Kidney (tissue), 14 donors: ENCODE results near the gene MRTFA. TPM values are rescaled to one million over a fixed set of nuclear protein-coding genes. Genes with fewer than 3 reads are reported as not detected.

Experiments
- DNase-seq, 5 donors: peaks; one replicate each; pipeline ENCODE4 v3.0.0-alpha.2; 2013 to 2020
- FAIRE-seq: peaks from 2 replicates; lab custom pipeline; 2012; peaks lifted over from hg19 to GRCh38; lab: Jason Lieb, UNC
- H3K27ac ChIP-seq, 2 donors: one replicate each; pipeline ENCODE4 v1.7.0; 2013; ENCODE audit warnings: low read depth in 2 of 2, low read length in 2 of 2, inconsistent platforms in 1 of 2
- H3K27me3 ChIP-seq: one replicate; pipeline ENCODE4 v1.7.1; 2013; ENCODE audit warnings: low read length, inconsistent platforms; ENCODE audit not compliant: control insufficient read depth, insufficient read depth
- H3K36me3 ChIP-seq, 3 donors: one replicate each; pipeline versions ENCODE4 v1.7.0 to v1.7.1; 2013; ENCODE audit warnings: low read length in 3 of 3, control low read depth in 1 of 3, inconsistent platforms in 1 of 3; ENCODE audit not compliant: insufficient read depth in 3 of 3, control insufficient read depth in 2 of 3
- H3K4me1 ChIP-seq, 3 donors: one replicate each; pipeline versions ENCODE4 v1.7.0 to v1.7.1; 2013; ENCODE audit warnings: low read length in 3 of 3, inconsistent platforms in 1 of 3, low read depth in 1 of 3; ENCODE audit not compliant: control insufficient read depth in 2 of 3, insufficient read depth in 2 of 3
- H3K4me3 ChIP-seq, 3 donors: one replicate each; pipeline versions ENCODE4 v1.7.0 to v1.8.1; 2013; ENCODE audit warnings: low read length in 3 of 3, control low read depth in 1 of 3, inconsistent platforms in 1 of 3
- H3K9ac ChIP-seq, 3 donors: one replicate each; pipeline versions ENCODE4 v1.7.0 to v1.7.1; 2013; ENCODE audit warnings: low read length in 3 of 3, control low read depth in 1 of 3, inconsistent platforms in 1 of 3
- H3K9me3 ChIP-seq, 3 donors: one replicate each; pipeline versions ENCODE4 v1.7.0 to v1.7.1; 2013; ENCODE audit warnings: low read length in 3 of 3, control low read depth in 1 of 3, inconsistent platforms in 1 of 3; ENCODE audit not compliant: control insufficient read depth in 2 of 3, insufficient read depth in 1 of 3
- intact Hi-C: fragments of 100-400 bp; cut with DNase I; formaldehyde crosslinking; loops from one replicate; pipeline ENCODE4 v1.11.1; 2022
- polyA plus RNA-seq: library from polyadenylated mRNA; stranded (reverse); fragments of 350-450 nt; fragmentation: Illumina TruSeq; extraction: RNeasy Lipid Tissue Mini Kit (QIAGEN cat#74804); gene quantifications from one replicate; pipeline ENCODE4 v1.2.3, GENCODE V29; 2014; ENCODE audit warnings: low read depth, low replicate concordance; ENCODE audit not compliant: insufficient read depth
- total RNA-seq: library from RNA; stranded (reverse); fragmentation: NEBNext Ultra II Directional; extraction: Animal tissue kit (Norgen Biotek cat#: 25700); gene quantifications from one replicate; pipeline ENCODE4 v1.2.1, GENCODE V29; 2021
- TF ChIP-seq, protein P1 (sequence below): IDR thresholded peaks from 3 replicates; pipeline ENCODE4 v1.5.1; 2012; ENCODE audit warnings: mild to moderate bottlenecking, moderate library complexity, borderline replicate concordance; ENCODE audit not compliant: insufficient read depth; ENCODE audit errors: extremely low read depth
- donor health status: control.
- donor health status: control.
- donor health status: control.
- donor health status: control.
- donor health status: control.
- donor health status: DM: yes; HTN: yes; CAD: no.
- donor health status: Normal renal cell carcinoma (clear cell type).

MRTFA gene
- total and polyA plus RNA-seq, 2 donors from 2014 or later: 12.5 to 59.9 TPM

DNA sequence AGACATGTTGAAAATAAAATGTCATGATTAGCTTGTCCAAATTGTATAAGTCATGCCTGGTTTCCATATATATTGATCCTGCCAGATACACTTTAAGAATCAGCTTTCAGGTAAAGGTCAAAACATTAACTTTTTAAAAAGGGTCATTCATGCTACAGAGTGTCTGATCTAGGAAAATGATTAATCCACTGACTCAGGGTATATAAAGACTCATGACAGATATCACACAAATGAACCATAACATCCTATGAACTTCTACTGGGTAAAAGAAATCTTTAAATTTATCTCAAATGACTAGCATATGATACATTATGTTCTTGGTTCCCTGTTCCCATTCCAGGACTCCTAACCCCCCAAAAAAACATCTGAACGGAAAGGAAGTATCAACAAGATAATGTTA lies 11.7 kb downstream of the MRTFA start:
- intact Hi-C loops: no loop called here

DNA sequence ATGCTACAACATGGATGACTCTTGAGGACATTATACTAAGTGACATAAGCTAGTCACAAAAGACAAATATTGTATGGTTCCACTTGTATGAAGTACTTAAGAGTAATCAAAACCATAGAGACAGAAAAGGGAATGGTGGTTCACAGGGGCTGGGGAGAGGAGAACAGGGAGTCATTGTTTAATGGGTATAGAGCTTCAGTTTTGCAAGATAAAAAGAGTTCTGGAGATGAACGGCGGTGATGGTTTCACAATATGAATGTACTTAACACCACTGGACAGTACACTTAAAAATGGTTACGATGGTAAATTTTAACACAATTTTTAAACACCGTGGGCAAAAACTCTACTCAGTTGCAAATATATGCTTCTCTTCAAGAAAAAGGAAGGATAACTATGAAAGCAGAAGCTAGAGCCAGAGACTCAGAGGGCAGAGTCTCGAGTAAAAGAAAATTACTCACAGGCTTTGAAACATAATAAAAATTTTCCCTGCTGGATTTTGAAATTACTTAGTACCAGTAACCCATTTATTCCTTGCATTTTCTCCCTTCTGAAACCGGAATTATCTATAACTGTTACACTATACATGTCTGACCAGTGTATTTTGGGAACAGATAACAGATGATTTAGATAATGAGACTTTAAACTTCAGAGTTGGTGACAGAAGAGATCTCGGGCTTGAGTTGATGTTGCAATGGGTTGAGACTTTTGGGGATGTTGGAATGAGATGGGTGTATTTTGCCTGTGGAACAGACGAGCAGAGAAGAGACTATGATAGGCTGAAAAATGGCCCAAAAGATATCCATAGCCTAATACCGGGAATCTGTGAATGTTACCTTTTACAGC lies 15.0 kb downstream of the MRTFA start:
- Histone ChIP-seq H3K9me3 (peaks cover 0 to 4% (median 0%) of the 10 kb centered on the region in 3 donors), H3K4me1 (no peaks in the 10 kb centered on the region), H3K9ac (no peak overlapping the region), H3K4me3 (no peak overlapping the region), H3K27ac (no peak overlapping the region), H3K27me3 (no peaks in the 10 kb centered on the region), H3K36me3 (no peaks in the 10 kb centered on the region)
- FAIRE-seq (no peak), DNase-seq (no peak)
- TF ChIP-seq, protein P1, sequence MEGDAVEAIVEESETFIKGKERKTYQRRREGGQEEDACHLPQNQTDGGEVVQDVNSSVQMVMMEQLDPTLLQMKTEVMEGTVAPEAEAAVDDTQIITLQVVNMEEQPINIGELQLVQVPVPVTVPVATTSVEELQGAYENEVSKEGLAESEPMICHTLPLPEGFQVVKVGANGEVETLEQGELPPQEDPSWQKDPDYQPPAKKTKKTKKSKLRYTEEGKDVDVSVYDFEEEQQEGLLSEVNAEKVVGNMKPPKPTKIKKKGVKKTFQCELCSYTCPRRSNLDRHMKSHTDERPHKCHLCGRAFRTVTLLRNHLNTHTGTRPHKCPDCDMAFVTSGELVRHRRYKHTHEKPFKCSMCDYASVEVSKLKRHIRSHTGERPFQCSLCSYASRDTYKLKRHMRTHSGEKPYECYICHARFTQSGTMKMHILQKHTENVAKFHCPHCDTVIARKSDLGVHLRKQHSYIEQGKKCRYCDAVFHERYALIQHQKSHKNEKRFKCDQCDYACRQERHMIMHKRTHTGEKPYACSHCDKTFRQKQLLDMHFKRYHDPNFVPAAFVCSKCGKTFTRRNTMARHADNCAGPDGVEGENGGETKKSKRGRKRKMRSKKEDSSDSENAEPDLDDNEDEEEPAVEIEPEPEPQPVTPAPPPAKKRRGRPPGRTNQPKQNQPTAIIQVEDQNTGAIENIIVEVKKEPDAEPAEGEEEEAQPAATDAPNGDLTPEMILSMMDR: no peak
- intact Hi-C loops: no loop called here

More for the DNA sequence above, 11.7 kb downstream of the MRTFA start:
- no peak for FAIRE-seq
- DNase-seq: no peak
- no peak overlapping the region for H3K4me3 ChIP-seq
- no peak overlapping the region for H3K9ac ChIP-seq
- no peaks in the 10 kb centered on the region for H3K36me3 ChIP-seq
- peaks cover 0 to 6% (median 0%) of the 10 kb centered on the region in 3 donors for H3K4me1 ChIP-seq
- no peak overlapping the region for H3K27ac ChIP-seq
- no peaks in the 10 kb centered on the region for H3K27me3 ChIP-seq
- H3K9me3 ChIP-seq: peaks cover 0 to 4% (median 0%) of the 10 kb centered on the region in 3 donors
- TF ChIP-seq, protein P1: no peak

DNA sequence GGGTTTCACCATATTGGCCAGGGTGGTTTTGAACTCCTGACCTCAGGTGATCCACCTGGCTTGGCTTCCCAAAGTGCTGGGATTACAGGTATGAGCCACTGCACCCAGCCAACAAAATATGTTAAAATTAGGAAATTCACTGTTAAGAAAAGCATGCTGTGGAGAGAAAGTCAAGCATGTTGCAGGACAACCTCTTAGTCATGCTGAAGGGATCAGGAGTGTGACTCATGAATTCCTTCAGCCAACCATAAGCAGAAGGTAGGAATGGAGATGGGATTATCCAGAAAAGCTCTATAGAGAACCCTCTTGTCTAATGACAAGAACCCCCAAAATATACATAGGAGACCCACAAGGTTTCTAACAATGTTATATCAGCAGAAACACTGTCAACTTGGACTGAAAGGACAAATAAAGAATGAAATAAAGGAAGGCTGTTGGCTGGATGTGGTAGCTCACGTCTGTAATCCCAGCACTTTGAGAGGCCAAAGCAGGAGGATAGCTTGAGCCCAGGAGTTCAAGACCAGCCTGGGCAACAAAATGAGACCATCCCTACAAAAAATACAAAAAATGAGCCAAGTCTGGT lies 16.0 kb downstream of the MRTFA start:
- intact Hi-C loops: no loop called here
- Histone ChIP-seq H3K36me3 (no peaks in the 10 kb centered on the region), H3K4me3 (no peak overlapping the region), H3K27me3 (no peaks in the 10 kb centered on the region), H3K9ac (no peak overlapping the region), H3K4me1 (no peaks in the 10 kb centered on the region), H3K27ac (no peak overlapping the region), H3K9me3 (peaks cover 0 to 4% (median 0%) of the 10 kb centered on the region in 3 donors)
- FAIRE-seq: no peak
- DNase-seq: no peak
- TF ChIP-seq, protein P1: no peak
